ENCODE results near the gene KIF25.

DNA sequence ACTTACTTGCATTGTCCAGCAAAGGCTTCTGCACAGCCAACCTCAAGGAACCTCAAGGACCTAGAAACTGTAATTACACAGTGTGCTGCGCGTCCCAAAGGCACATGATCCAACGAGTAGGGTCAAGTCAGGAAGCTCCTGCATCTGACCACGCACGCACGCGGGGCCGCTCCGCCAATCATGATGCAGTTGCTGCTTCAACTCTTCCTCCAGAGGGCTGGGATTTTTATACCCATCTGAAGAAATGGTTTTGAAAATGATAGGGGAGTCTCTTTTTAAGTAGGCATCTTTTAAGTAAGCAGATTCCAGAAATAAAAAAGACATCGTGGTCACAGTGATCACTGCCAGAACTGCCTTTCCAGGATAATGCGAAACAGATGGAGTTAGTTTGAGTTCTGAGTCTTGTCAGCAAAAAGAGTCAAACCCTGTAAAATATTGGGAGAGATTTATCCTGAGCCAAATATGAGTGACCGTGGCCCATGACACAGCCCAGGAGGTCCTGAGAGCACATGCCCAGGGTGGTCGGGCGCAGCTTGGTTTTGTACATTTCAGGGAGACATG, 34.0 kb downstream of the KIF25 start:
- TF ChIP-seq, protein P1, sequence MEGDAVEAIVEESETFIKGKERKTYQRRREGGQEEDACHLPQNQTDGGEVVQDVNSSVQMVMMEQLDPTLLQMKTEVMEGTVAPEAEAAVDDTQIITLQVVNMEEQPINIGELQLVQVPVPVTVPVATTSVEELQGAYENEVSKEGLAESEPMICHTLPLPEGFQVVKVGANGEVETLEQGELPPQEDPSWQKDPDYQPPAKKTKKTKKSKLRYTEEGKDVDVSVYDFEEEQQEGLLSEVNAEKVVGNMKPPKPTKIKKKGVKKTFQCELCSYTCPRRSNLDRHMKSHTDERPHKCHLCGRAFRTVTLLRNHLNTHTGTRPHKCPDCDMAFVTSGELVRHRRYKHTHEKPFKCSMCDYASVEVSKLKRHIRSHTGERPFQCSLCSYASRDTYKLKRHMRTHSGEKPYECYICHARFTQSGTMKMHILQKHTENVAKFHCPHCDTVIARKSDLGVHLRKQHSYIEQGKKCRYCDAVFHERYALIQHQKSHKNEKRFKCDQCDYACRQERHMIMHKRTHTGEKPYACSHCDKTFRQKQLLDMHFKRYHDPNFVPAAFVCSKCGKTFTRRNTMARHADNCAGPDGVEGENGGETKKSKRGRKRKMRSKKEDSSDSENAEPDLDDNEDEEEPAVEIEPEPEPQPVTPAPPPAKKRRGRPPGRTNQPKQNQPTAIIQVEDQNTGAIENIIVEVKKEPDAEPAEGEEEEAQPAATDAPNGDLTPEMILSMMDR (conservative IDR thresholded peaks at IDR 0.05 in 1 of 2, IDR thresholded peaks at IDR 0.05 in 1 of 2; ENCODE audit: extremely low read depth in 1 of 2, insufficient read depth in 1 of 2, low read depth in 1 of 2, low read length in 2 of 2): no peak
- TF ChIP-seq EZH2 (IDR thresholded peaks at IDR 0.05; ENCODE audit: borderline replicate concordance, low read length): no peak

All from mammary epithelial cell (primary cell).